Karpas-422 (cell line): ENCODE results near the gene EPHA4. TPM values are rescaled to one million over a fixed set of nuclear protein-coding genes. Genes with fewer than 3 reads are reported as not detected.

ENCODE experiments used
- DNase-seq: peaks from one replicate; pipeline ENCODE4 v3.0.0-alpha.2; 2015
- H2AFZ ChIP-seq: fragments of 200-600 bp; sonication (generic); 2 replicates; pipeline ENCODE4 v1.6.1; 2014; ENCODE audit warnings: antibody characterized with exemption, low read length, mixed read lengths
- H3K27ac ChIP-seq: fragments of 200-600 bp; sonication (generic); 2 replicates; pipeline ENCODE4 v1.5.1; 2014; ENCODE audit warnings: mild to moderate bottlenecking, low read length, moderate library complexity
- H3K27me3 ChIP-seq: fragments of 200-600 bp; sonication (generic); 2 replicates; pipeline ENCODE4 v1.6.1; 2014; ENCODE audit warnings: low read length, mixed read lengths
- H3K36me3 ChIP-seq: fragments of 200-600 bp; sonication (generic); 2 replicates; pipeline ENCODE4 v1.6.1; 2014; ENCODE audit warnings: low read length, mixed read lengths; ENCODE audit not compliant: insufficient read depth
- H3K4me1 ChIP-seq: fragments of 200-600 bp; sonication (generic); 2 replicates; pipeline ENCODE4 v1.6.1; 2014; ENCODE audit warnings: mild to moderate bottlenecking, low read length, mixed read lengths
- H3K4me2 ChIP-seq: fragments of 200-600 bp; sonication (generic); 2 replicates; pipeline ENCODE4 v1.6.1; 2014; ENCODE audit warnings: low read length, low read depth, mild to moderate bottlenecking; ENCODE audit not compliant: poor library complexity, severe bottlenecking
- H3K4me3 ChIP-seq: fragments of 200-600 bp; sonication (generic); 2 replicates; pipeline ENCODE4 v1.5.1; 2014; ENCODE audit warnings: mild to moderate bottlenecking, antibody characterized with exemption, low read length, mixed read lengths
- H3K79me2 ChIP-seq: fragments of 200-600 bp; sonication (generic); 2 replicates; pipeline ENCODE4 v1.6.1; 2014; ENCODE audit warnings: mild to moderate bottlenecking, low read length, mixed read lengths
- H3K9ac ChIP-seq: fragments of 200-600 bp; sonication (generic); 2 replicates; pipeline ENCODE4 v1.6.0; 2014; ENCODE audit warnings: low read length
- H3K9me2 ChIP-seq: fragments of 200-600 bp; sonication (generic), shearing (Covaris generic); replicated peaks from 2 replicates; pipeline ENCODE4 v1.6.0; 2014; ENCODE audit warnings: mild to moderate bottlenecking, low read length, moderate library complexity; ENCODE audit not compliant: insufficient read depth
- H3K9me3 ChIP-seq: fragments of 300-700, 200-600 bp; sonication (generic); 2 replicates; pipeline ENCODE4 v1.6.1; 2014; ENCODE audit warnings: low read length, mixed read lengths
- H4K20me1 ChIP-seq: fragments of 200-600 bp; sonication (generic); 2 replicates; pipeline ENCODE4 v1.6.1; 2014; ENCODE audit warnings: mild to moderate bottlenecking, antibody characterized with exemption, low read length, low read depth; ENCODE audit not compliant: insufficient read depth
- total RNA-seq: library from RNA; depleted of rRNA; stranded (reverse); fragments of >200 nt; shearing (Covaris generic); gene quantifications from 2 replicates; pipeline ENCODE4 v1.2.3, GENCODE V29; 2014; ENCODE audit warnings: low replicate concordance

The EPHA4 gene
- total RNA-seq, 1 experiment from 2014 or later, result not detected

GRCh38 chr2:221561770-221562169 lies 10.3 kb downstream of the EPHA4 start:
- no peak for DNase-seq
- Histone ChIP-seq H3K36me3 (no peaks in the 10 kb centered on the region), H3K4me3 (no peak overlapping the region), H3K27ac (no peak overlapping the region), H3K4me1 (no peaks in the 10 kb centered on the region), H3K9ac (no peak overlapping the region), H3K27me3 (no peaks in the 10 kb centered on the region), H3K79me2 (no peaks in the 10 kb centered on the region), H3K9me2 (no peaks in the 10 kb centered on the region), H3K4me2 (no peak overlapping the region), H3K9me3 (no peaks in the 10 kb centered on the region), H2AFZ (no peak overlapping the region), H4K20me1 (no peaks in the 10 kb centered on the region)

DNA sequence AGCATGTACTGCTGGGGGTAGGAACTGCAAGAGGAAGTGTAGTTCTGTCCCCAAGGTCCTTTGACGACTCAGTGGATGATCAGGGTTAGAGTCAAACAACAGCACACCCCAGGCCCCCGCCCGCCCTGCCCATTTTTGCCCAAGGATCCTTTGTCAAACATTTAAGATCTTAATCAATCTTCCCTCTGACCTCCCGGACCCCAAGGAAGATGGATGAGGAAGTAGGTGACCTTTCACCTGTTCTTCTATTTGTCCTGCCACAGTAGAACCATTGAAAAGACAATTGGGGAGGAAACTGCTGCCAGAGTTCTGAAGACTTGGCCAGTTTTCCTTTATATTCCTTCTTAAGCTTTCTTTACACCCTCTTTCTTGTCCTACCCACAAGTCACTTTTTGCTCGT lies 12.1 kb downstream of the EPHA4 start:
- Histone ChIP-seq H4K20me1 (no peaks in the 10 kb centered on the region), H3K79me2 (no peaks in the 10 kb centered on the region), H3K27me3 (no peaks in the 10 kb centered on the region), H3K9me2 (no peaks in the 10 kb centered on the region), H2AFZ (no peak overlapping the region), H3K9me3 (no peaks in the 10 kb centered on the region), H3K4me2 (no peak overlapping the region), H3K36me3 (no peaks in the 10 kb centered on the region), H3K27ac (no peak overlapping the region), H3K4me3 (no peak overlapping the region), H3K9ac (no peak overlapping the region), H3K4me1 (peaks cover 9% of the 10 kb centered on the region)
- no peak for DNase-seq

DNA sequence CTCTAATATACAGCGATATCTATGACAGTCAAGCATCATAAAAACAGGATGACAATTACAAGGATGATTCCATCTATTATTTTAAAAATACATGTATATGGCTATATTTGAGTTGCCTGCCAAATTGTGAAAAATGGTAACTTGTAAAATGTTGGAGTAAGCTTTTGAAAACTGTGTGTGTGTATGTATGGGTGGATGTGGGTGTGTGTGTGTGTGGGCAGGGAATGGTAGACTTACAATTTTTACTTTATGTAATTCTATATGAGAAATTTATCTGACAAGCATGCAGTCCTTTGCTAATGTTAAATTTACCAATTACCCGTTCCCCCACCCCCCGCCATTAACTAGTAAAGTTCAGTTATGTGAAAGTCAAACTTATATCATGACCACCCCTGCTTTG lies 14.0 kb downstream of the EPHA4 start:
- Histone ChIP-seq H3K27ac (no peak overlapping the region), H3K27me3 (no peaks in the 10 kb centered on the region), H3K9me3 (no peaks in the 10 kb centered on the region), H3K79me2 (no peaks in the 10 kb centered on the region), H2AFZ (no peak overlapping the region), H3K4me2 (no peak overlapping the region), H4K20me1 (no peaks in the 10 kb centered on the region), H3K9ac (no peak overlapping the region), H3K4me1 (peaks cover 18% of the 10 kb centered on the region), H3K9me2 (no peaks in the 10 kb centered on the region), H3K36me3 (no peaks in the 10 kb centered on the region), H3K4me3 (no peak overlapping the region)
- no peak for DNase-seq

DNA sequence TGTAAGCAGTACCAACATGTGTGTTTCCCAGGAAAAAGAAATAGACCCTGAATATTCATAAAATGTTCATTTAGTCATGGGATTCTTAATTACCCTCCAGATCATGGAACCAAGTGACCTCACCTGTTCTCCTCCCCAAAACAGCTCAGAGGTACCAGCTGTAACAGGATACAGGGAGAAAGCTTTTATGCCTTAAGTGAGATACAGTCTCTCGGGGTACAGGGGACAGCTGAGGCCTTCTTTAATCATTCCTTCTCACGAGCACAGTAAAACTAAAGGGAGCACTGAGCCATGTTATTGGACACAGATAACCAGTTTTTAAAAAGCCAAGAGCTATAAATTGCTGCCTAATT lies 16.6 kb downstream of the EPHA4 start:
- H3K9ac ChIP-seq, result no peak overlapping the region
- H3K9me2 ChIP-seq, result no peaks in the 10 kb centered on the region
- H3K27me3 ChIP-seq, result no peaks in the 10 kb centered on the region
- H2AFZ ChIP-seq, result no peak overlapping the region
- no peak for DNase-seq
- no peaks in the 10 kb centered on the region for H3K9me3 ChIP-seq
- peaks cover 18% of the 10 kb centered on the region for H3K4me1 ChIP-seq
- H3K4me2 ChIP-seq, result peak overlapping the region; percentile 38
- H3K4me3 ChIP-seq, result no peak overlapping the region
- no peak overlapping the region for H3K27ac ChIP-seq
- no peaks in the 10 kb centered on the region for H3K79me2 ChIP-seq
- no peaks in the 10 kb centered on the region for H4K20me1 ChIP-seq
- no peaks in the 10 kb centered on the region for H3K36me3 ChIP-seq

DNA sequence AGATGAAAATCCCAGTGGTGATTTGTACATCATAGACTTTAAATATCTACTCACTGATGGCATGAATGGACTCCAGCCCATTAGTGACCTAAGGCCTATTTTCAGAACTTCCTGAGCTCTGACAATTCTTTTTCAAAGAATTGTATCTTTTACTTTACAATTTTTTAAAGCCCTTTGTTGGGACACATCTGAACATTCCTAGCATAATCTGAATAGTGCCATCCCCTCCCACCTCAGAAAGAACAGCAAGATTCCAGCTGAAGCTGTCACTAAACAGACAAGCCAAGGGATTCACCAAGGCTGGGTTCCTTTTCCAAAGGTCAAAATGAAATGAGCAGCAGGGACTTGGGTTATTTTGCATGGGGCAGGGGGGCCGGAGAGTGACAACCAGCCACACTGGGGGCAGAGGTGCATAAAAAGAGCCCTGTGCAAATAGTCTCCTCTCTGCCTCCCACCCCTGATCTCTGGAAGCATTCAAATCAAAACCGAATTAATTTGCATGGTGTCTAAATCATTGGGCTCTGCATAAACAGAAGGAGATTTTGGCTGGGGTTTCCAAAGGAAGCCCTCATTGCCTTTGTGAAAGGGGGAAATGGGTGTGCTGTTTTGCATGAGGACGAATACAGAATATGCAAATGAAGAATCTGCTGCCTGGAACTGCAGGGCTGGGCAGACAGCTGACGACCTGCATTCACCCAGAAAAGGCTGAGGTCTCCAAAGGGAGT lies 17.2 kb downstream of the EPHA4 start:
- Histone ChIP-seq H2AFZ (no peak overlapping the region), H3K9me3 (no peaks in the 10 kb centered on the region), H3K4me1 (peaks cover 18% of the 10 kb centered on the region), H3K36me3 (no peaks in the 10 kb centered on the region), H3K9ac (no peak overlapping the region), H3K27ac (no peak overlapping the region), H4K20me1 (no peaks in the 10 kb centered on the region), H3K4me2 (peak overlapping the region; percentile 38), H3K79me2 (no peaks in the 10 kb centered on the region), H3K4me3 (peak overlapping the region; percentile 26), H3K9me2 (no peaks in the 10 kb centered on the region), H3K27me3 (no peaks in the 10 kb centered on the region)
- DNase-seq, result peak; percentile 62

- Histone ChIP-seq H3K36me3 (no peaks in the 10 kb centered on the region), H3K9ac (no peak overlapping the region), H3K4me2 (no peak overlapping the region), H3K27me3 (no peaks in the 10 kb centered on the region), H3K4me3 (no peak overlapping the region), H3K9me3 (no peaks in the 10 kb centered on the region), H4K20me1 (no peaks in the 10 kb centered on the region), H3K4me1 (peaks cover 18% of the 10 kb centered on the region), H2AFZ (no peak overlapping the region), H3K27ac (no peak overlapping the region), H3K9me2 (no peaks in the 10 kb centered on the region), H3K79me2 (no peaks in the 10 kb centered on the region)
- no peak for DNase-seq
Measured at GRCh38 chr2:221553333-221553732, 18.8 kb downstream of the EPHA4 start.

DNA sequence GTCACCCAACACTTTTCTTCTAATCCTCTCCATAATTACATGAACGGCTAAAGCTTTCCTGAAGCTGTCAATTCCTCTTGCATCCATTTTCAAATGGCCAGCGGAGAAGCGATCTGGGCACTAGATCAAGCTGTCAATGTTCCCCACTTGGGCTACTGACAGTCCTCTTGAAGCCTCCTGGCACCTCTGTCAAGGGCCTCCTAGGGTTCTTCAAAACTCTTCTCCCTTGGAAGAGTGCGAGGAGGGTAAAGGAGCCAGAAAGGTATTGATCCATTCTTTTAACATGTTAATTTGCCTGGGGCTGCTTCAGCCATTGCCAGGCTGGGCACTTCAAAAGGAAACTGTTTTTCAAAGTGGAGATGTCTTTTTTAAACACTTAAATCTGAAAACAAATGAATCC lies 19.8 kb downstream of the EPHA4 start:
- H3K36me3 ChIP-seq, result no peaks in the 10 kb centered on the region
- DNase-seq, result no peak
- H3K27ac ChIP-seq, result no peak overlapping the region
- no peak overlapping the region for H3K4me2 ChIP-seq
- no peaks in the 10 kb centered on the region for H3K9me2 ChIP-seq
- H3K4me1 ChIP-seq, result peaks cover 18% of the 10 kb centered on the region
- H3K79me2 ChIP-seq, result no peaks in the 10 kb centered on the region
- no peak overlapping the region for H3K4me3 ChIP-seq
- no peak overlapping the region for H3K9ac ChIP-seq
- no peaks in the 10 kb centered on the region for H3K27me3 ChIP-seq
- H2AFZ ChIP-seq, result no peak overlapping the region
- no peaks in the 10 kb centered on the region for H4K20me1 ChIP-seq
- no peaks in the 10 kb centered on the region for H3K9me3 ChIP-seq

DNA sequence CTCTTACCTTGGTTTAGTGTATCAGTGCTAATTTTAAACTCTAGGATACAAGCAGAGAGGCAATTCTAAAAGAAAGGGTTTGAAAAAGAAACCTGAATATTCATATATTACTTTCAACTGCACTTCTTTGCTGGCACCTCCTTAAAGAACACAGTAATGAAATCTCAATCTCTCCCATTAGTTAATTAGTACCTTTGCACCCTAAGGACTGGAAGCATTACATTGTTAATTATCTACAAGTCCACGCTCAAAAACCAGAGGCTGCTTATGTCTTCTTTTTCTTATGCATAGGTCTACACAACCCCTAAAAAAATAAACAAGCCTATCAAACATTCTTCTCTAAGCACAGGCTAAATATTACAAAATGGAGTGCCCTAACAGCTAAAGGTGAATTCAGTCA lies 20.2 kb downstream of the EPHA4 start:
- no peak overlapping the region for H3K9ac ChIP-seq

More for the DNA sequence above, 20.2 kb downstream of the EPHA4 start:
- Histone ChIP-seq H4K20me1 (no peaks in the 10 kb centered on the region), H3K9me2 (no peaks in the 10 kb centered on the region), H3K4me2 (no peak overlapping the region), H3K79me2 (no peaks in the 10 kb centered on the region), H3K4me3 (no peak overlapping the region), H3K4me1 (peaks cover 18% of the 10 kb centered on the region), H3K27me3 (no peaks in the 10 kb centered on the region), H2AFZ (no peak overlapping the region), H3K9me3 (no peaks in the 10 kb centered on the region), H3K27ac (no peak overlapping the region), H3K36me3 (no peaks in the 10 kb centered on the region)
- no peak for DNase-seq
